Ovary (tissue), 3 donors: Measurements from ENCODE around the gene SLC9A7.

Experiments
- EP300 ChIP-seq: sonication (generic); formaldehyde crosslinking; IDR thresholded peaks from one replicate; pipeline ENCODE4 v1.6.1; 2017; ENCODE audit warnings: antibody characterized with exemption
- POLR2A ChIP-seq: fragments of 450-650 bp; IDR thresholded peaks from one replicate; pipeline ENCODE4 v1.6.1; 2017; ENCODE audit warnings: antibody characterized with exemption, mild to moderate bottlenecking, moderate library complexity
- TF ChIP-seq, protein P1 (sequence below), 3 donors: fragments of 450-650 bp in 2 of 3; fragments of 200-600 bp in 1 of 3; IDR thresholded peaks; one replicate each; pipeline versions ENCODE4 v1.5.1 to v1.8.0; 2016 to 2022; ENCODE audit warnings: antibody characterized with exemption in 3 of 3, mild to moderate bottlenecking in 1 of 3
- donor health status: DM: no; HTN: no; CAD: no.

GRCh38 chrX:46704767-46705386, 54.0 kb downstream of the SLC9A7 start:
- TF ChIP-seq, protein P1, sequence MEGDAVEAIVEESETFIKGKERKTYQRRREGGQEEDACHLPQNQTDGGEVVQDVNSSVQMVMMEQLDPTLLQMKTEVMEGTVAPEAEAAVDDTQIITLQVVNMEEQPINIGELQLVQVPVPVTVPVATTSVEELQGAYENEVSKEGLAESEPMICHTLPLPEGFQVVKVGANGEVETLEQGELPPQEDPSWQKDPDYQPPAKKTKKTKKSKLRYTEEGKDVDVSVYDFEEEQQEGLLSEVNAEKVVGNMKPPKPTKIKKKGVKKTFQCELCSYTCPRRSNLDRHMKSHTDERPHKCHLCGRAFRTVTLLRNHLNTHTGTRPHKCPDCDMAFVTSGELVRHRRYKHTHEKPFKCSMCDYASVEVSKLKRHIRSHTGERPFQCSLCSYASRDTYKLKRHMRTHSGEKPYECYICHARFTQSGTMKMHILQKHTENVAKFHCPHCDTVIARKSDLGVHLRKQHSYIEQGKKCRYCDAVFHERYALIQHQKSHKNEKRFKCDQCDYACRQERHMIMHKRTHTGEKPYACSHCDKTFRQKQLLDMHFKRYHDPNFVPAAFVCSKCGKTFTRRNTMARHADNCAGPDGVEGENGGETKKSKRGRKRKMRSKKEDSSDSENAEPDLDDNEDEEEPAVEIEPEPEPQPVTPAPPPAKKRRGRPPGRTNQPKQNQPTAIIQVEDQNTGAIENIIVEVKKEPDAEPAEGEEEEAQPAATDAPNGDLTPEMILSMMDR (IDR thresholded peaks at IDR 0.05): no peak
- TF ChIP-seq POLR2A (no peak), EP300 (no peak)
